ENCODE measurements around the gene DLG3.

DLG3 gene

DNA sequence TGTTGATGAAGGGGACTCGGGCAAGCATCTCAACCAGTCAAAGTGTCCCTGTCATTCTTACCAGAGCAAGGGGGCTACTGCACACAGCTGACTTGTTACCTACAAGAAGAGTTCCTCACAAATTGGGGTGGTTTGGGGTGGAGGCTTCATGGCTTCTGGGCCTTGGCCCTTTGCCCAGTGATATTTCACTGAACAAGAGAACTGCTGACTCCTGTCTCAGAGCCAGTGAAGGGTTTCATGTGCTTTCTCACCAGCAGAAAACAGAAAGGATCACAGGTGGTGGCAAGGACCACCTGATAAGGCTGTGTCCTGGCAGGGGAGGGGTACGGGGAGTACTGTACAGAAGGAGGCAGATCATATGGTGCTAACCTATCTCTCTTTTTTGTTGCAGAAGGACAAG, 53.5 kb downstream of the DLG3 start:
- TF ChIP-seq, protein P1, sequence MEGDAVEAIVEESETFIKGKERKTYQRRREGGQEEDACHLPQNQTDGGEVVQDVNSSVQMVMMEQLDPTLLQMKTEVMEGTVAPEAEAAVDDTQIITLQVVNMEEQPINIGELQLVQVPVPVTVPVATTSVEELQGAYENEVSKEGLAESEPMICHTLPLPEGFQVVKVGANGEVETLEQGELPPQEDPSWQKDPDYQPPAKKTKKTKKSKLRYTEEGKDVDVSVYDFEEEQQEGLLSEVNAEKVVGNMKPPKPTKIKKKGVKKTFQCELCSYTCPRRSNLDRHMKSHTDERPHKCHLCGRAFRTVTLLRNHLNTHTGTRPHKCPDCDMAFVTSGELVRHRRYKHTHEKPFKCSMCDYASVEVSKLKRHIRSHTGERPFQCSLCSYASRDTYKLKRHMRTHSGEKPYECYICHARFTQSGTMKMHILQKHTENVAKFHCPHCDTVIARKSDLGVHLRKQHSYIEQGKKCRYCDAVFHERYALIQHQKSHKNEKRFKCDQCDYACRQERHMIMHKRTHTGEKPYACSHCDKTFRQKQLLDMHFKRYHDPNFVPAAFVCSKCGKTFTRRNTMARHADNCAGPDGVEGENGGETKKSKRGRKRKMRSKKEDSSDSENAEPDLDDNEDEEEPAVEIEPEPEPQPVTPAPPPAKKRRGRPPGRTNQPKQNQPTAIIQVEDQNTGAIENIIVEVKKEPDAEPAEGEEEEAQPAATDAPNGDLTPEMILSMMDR (IDR thresholded peaks at IDR 0.05; ENCODE audit: borderline replicate concordance, extremely low read depth, low read length, poor library complexity, severe bottlenecking) = no peak
- TF ChIP-seq EZH2 (IDR thresholded peaks at IDR 0.05; ENCODE audit: borderline replicate concordance, low read depth, low read length, severe bottlenecking) = no peak
- H2AFZ ChIP-seq (ENCODE audit: low read depth, low read length) = no peak overlapping the region
- no peaks in the 10 kb centered on the region for H3K36me3 ChIP-seq (ENCODE audit: insufficient read depth, low read length)
- H3K27ac ChIP-seq (ENCODE audit: low read length) = no peak overlapping the region
- DNase-seq (no peak), ATAC-seq (ENCODE audit: insufficient read depth, low read depth) (no peak)
- H3K9ac ChIP-seq (ENCODE audit: low read depth, low read length) = no peak overlapping the region
- no peaks in the 10 kb centered on the region for H3K27me3 ChIP-seq (ENCODE audit: insufficient read depth, low read length, poor library complexity)
- H3K4me1 ChIP-seq (ENCODE audit: insufficient read depth, low read length) = no peaks in the 10 kb centered on the region
- H3K9me3 ChIP-seq (ENCODE audit: insufficient read depth, low read length, severe bottlenecking) = no peaks in the 10 kb centered on the region
- H4K20me1 ChIP-seq (ENCODE audit: insufficient read depth, low read length) = no peaks in the 10 kb centered on the region
- no peaks in the 10 kb centered on the region for H3K79me2 ChIP-seq (ENCODE audit: insufficient read depth, low read length)
- H3K4me2 ChIP-seq (ENCODE audit: insufficient read depth, low read length) = no peak overlapping the region
- H3K4me3 ChIP-seq (ENCODE audit: low read depth in 1 of 2, low read length in 2 of 2) = no peak overlapping the region

- no peaks in the 10 kb centered on the region for H3K79me2 ChIP-seq (ENCODE audit: insufficient read depth, low read length)
- no peak overlapping the region for H3K4me3 ChIP-seq (ENCODE audit: low read depth in 1 of 2, low read length in 2 of 2)
- no peaks in the 10 kb centered on the region for H4K20me1 ChIP-seq (ENCODE audit: insufficient read depth, low read length)
- no peak overlapping the region for H2AFZ ChIP-seq (ENCODE audit: low read depth, low read length)
- no peaks in the 10 kb centered on the region for H3K4me1 ChIP-seq (ENCODE audit: insufficient read depth, low read length)
- no peak overlapping the region for H3K4me2 ChIP-seq (ENCODE audit: insufficient read depth, low read length)
- no peaks in the 10 kb centered on the region for H3K27me3 ChIP-seq (ENCODE audit: insufficient read depth, low read length, poor library complexity)
- ATAC-seq (ENCODE audit: insufficient read depth, low read depth) = no peak
- TF ChIP-seq, protein P1 (IDR thresholded peaks at IDR 0.05; ENCODE audit: borderline replicate concordance, extremely low read depth, low read length, poor library complexity, severe bottlenecking) = no peak
- no peak for TF ChIP-seq EZH2 (IDR thresholded peaks at IDR 0.05; ENCODE audit: borderline replicate concordance, low read depth, low read length, severe bottlenecking)
- H3K9ac ChIP-seq (ENCODE audit: low read depth, low read length) = no peak overlapping the region
- H3K27ac ChIP-seq (ENCODE audit: low read length) = no peak overlapping the region
- DNase-seq = no peak
- no peaks in the 10 kb centered on the region for H3K36me3 ChIP-seq (ENCODE audit: insufficient read depth, low read length)
- H3K9me3 ChIP-seq (ENCODE audit: insufficient read depth, low read length, severe bottlenecking) = no peaks in the 10 kb centered on the region
Measured at GRCh38 chrX:70500826-70501225, 56.2 kb downstream of the DLG3 start.

GRCh38 chrX:70504772-70505450, 60.3 kb downstream of the DLG3 start:
- H3K27me3 ChIP-seq (ENCODE audit: insufficient read depth, low read length, poor library complexity) = no peaks in the 10 kb centered on the region
- no peaks in the 10 kb centered on the region for H3K4me1 ChIP-seq (ENCODE audit: insufficient read depth, low read length)
- no peaks in the 10 kb centered on the region for H3K36me3 ChIP-seq (ENCODE audit: insufficient read depth, low read length)
- H3K9ac ChIP-seq (ENCODE audit: low read depth, low read length) = no peak overlapping the region
- H2AFZ ChIP-seq (ENCODE audit: low read depth, low read length) = no peak overlapping the region
- no peak overlapping the region for H3K4me2 ChIP-seq (ENCODE audit: insufficient read depth, low read length)
- no peaks in the 10 kb centered on the region for H3K9me3 ChIP-seq (ENCODE audit: insufficient read depth, low read length, severe bottlenecking)
- DNase-seq (no peak), ATAC-seq (ENCODE audit: insufficient read depth, low read depth) (no peak)
- H4K20me1 ChIP-seq (ENCODE audit: insufficient read depth, low read length) = no peaks in the 10 kb centered on the region
- H3K27ac ChIP-seq (ENCODE audit: low read length) = no peak overlapping the region
- TF ChIP-seq, protein P1 (IDR thresholded peaks at IDR 0.05; ENCODE audit: borderline replicate concordance, extremely low read depth, low read length, poor library complexity, severe bottlenecking) = no peak
- H3K79me2 ChIP-seq (ENCODE audit: insufficient read depth, low read length) = no peaks in the 10 kb centered on the region
- H3K4me3 ChIP-seq (ENCODE audit: low read depth in 1 of 2, low read length in 2 of 2) = no peak overlapping the region
